LNCAP (cell line): ENCODE results near the gene VWDE.
A peak's percentile ranks its signal among the peaks of the same experiment; 100 is the strongest.

ENCODE experiments used
- CTCF ChIP-seq: fragments of 450-650 bp; IDR thresholded peaks from 2 replicates; pipeline ENCODE4 v1.5.1; 2017; ENCODE audit warnings: mild to moderate bottlenecking

The VWDE gene

GRCh38 chr7:12403287-12404181, at the start of gene VWDE:
VWDE (minus strand) TSS chr7:12403865; CDS start chr7:12403716, 149 bp downstream.
- no peak; the same call in 1 of the 2 replicates for TF ChIP-seq CTCF

GRCh38 chr7:12450615-12451014, 47.0 kb upstream of the VWDE start:
- no peak for TF ChIP-seq CTCF

DNA sequence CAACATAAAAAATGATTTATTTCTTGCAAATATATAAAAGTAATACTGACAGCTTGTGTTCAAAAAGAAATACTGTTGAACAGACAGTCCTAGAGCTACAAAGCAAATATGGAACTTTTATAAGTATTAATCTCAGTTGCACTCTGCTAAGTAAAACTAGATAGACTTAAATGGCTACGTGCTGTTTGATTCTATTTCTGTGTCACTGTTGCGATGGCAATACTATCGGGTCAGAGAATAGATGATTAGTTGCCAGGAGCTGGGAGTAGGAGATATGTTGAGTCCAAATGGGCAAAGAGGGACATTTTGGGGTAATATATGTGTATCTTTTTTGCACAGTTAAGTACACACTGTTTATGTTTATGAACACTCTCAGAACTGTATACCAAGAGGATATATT, 41.1 kb upstream of the VWDE start:
- no peak for TF ChIP-seq CTCF

DNA sequence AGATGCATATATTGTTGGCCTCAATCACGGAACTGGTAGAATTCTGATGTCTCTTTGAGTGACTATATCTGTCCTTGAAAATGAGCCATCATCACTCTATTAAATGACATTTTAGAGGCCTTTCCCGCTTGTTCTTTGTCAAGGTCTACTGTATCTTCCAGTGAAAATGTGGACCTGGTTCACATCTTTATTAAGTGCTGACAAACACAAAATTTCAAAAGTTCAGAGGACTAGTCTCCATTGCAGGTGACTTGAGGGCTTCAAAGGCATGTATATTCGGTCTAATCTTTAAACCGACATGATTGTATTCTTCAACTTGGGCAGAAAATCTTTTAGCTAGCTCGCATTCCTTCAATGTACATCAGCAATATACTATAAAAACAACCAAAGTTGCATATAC, 36.6 kb upstream of the VWDE start:
- TF ChIP-seq CTCF = no peak

- peak; percentile 37; the same call in 1 of the 2 replicates for TF ChIP-seq CTCF
These were observed 33.4 kb upstream of the VWDE start for GRCh38 chr7:12436896-12437535.

DNA sequence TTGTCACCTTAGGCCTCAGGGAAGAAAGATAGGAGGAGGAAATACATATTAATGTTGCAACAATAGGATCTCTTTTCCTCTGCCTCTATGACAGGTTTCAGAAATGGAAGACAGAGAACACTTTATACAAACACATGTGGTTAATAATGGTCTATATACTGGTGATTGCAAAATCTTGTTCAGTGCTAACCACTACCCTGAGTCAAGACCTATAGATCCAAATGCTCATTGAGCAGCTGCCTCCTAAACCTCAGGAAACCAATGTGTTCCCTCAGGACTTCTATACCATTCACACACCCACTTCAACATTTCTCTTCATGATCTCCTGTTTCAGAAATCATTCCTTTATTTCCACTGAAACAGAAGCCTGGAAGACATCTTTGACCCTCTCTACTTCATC, 32.5 kb upstream of the VWDE start:
- TF ChIP-seq CTCF = no peak

DNA sequence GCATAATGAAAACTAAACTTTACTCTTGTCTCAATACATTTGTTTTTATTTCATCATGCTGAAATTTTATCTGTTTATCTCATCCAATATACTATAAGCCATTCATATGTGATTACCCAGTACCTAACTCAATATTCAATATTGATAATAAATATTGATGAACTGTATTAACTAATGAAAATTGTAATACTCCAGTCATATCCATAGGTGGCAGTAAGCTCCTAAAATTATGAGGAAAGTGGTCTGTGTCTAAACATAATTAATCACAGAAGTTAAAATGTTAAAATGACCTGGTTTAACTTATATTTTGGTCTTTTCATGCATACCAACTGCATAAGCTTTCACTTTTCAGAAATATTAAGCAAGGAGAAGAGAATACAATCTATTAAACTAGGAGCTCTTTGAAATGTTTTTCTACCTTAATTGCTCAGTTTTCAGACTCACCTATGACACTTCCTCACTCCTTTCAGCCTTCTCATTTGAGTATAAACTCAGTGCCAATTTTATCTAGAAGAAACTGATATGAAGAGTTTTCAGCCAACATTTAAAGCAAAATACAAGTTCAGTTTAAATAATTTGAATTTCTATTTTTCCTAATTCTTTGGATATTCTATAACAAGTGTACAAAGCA, 30.5 kb upstream of the VWDE start:
- peak; percentile 77 for TF ChIP-seq CTCF
